Liver (tissue), 9 donors: Measurements from ENCODE around the gene DCUN1D2. TPM values are rescaled to one million over a fixed set of nuclear protein-coding genes. Genes with fewer than 3 reads are reported as not detected.

Experiments
- DNase-seq: peaks from one replicate; pipeline ENCODE4 v3.0.0-alpha.2; 2017; ENCODE audit warnings: low spot score
- H3K27ac ChIP-seq, 2 donors: one replicate each; pipeline ENCODE4 v1.7.0; 2013; ENCODE audit warnings: inconsistent platforms in 2 of 2, low read length in 2 of 2, control low read depth in 1 of 2, low read depth in 1 of 2, mild to moderate bottlenecking in 1 of 2
- H3K27me3 ChIP-seq, 4 donors: one replicate each; pipeline versions ENCODE4 v1.6.1 to v1.7.0; 2013; ENCODE audit warnings: low read length in 3 of 4, inconsistent platforms in 1 of 4, mild to moderate bottlenecking in 1 of 4, moderate library complexity in 1 of 4; ENCODE audit not compliant: control insufficient read depth in 4 of 4, insufficient read depth in 4 of 4
- H3K36me3 ChIP-seq, 4 donors: one replicate each; pipeline versions ENCODE4 v1.6.1 to v1.7.0; 2013; ENCODE audit warnings: low read length in 3 of 4, mild to moderate bottlenecking in 3 of 4, low read depth in 1 of 4, moderate library complexity in 1 of 4; ENCODE audit not compliant: control insufficient read depth in 4 of 4, insufficient read depth in 3 of 4
- H3K4me1 ChIP-seq, 4 donors: one replicate each; pipeline versions ENCODE4 v1.6.1 to v1.7.0; 2013; ENCODE audit warnings: low read length in 3 of 4, mild to moderate bottlenecking in 3 of 4, moderate library complexity in 1 of 4; ENCODE audit not compliant: control insufficient read depth in 4 of 4, insufficient read depth in 4 of 4
- H3K4me3 ChIP-seq, 3 donors: one replicate each; pipeline versions ENCODE4 v1.6.1 to v1.7.0; 2013; ENCODE audit warnings: low read length in 3 of 3, control low read depth in 1 of 3, low read depth in 1 of 3, mild to moderate bottlenecking in 1 of 3
- H3K9ac ChIP-seq, 2 donors: one replicate each; pipeline ENCODE4 v1.7.0; 2013; ENCODE audit warnings: low read length in 2 of 2, mild to moderate bottlenecking in 2 of 2, moderate library complexity in 2 of 2, control low read depth in 1 of 2, low read depth in 1 of 2
- H3K9me3 ChIP-seq, 4 donors: one replicate each; pipeline versions ENCODE4 v1.6.1 to v1.7.0; 2013; ENCODE audit warnings: low read length in 3 of 4; ENCODE audit not compliant: control insufficient read depth in 4 of 4
- EGR1 ChIP-seq, 2 donors: IDR thresholded peaks; 2 replicates each; pipeline ENCODE4 v1.6.1; 2016 to 2018; ENCODE audit warnings: antibody characterized with exemption in 2 of 2, low read depth in 2 of 2
- FOXA1 ChIP-seq: IDR thresholded peaks from 2 replicates; pipeline ENCODE4 v1.6.1; 2016; ENCODE audit warnings: antibody characterized with exemption
- FOXA2 ChIP-seq: IDR thresholded peaks from 2 replicates; pipeline ENCODE4 v1.6.1; 2016; ENCODE audit warnings: antibody characterized with exemption
- GABPA ChIP-seq, 2 donors: IDR thresholded peaks in 1 of 2; conservative IDR thresholded peaks in 1 of 2; 2 replicates each; pipeline ENCODE4 v1.6.1; 2016; ENCODE audit warnings: antibody characterized with exemption in 2 of 2, mild to moderate bottlenecking in 1 of 2, moderate library complexity in 1 of 2
- HNF4A ChIP-seq, 2 donors: conservative IDR thresholded peaks; 2 replicates each; pipeline ENCODE4 v1.6.1; 2016; ENCODE audit warnings: antibody characterized with exemption in 2 of 2, mild to moderate bottlenecking in 2 of 2
- HNF4G ChIP-seq: IDR thresholded peaks from 2 replicates; pipeline ENCODE4 v1.6.1; 2016; ENCODE audit warnings: antibody characterized with exemption
- JUND ChIP-seq, 2 donors: IDR thresholded peaks; 2 replicates each; pipeline ENCODE4 v1.6.1; 2016; ENCODE audit warnings: antibody characterized with exemption in 2 of 2
- NR2F2 ChIP-seq: IDR thresholded peaks from 2 replicates; pipeline ENCODE4 v1.6.1; 2016; ENCODE audit warnings: antibody characterized with exemption
- RAD21 ChIP-seq, 2 donors: IDR thresholded peaks; 2 replicates each; pipeline ENCODE4 v1.6.1; 2016; ENCODE audit warnings: antibody characterized with exemption in 2 of 2, mild to moderate bottlenecking in 2 of 2
- RXRA ChIP-seq, 2 donors: IDR thresholded peaks; 2 replicates each; pipeline ENCODE4 v1.6.1; 2017 to 2018; ENCODE audit warnings: antibody characterized with exemption in 2 of 2, mild to moderate bottlenecking in 1 of 2
- SP1 ChIP-seq: IDR thresholded peaks from 2 replicates; pipeline ENCODE4 v1.6.1; 2018; ENCODE audit warnings: antibody characterized with exemption, mild to moderate bottlenecking
- YY1 ChIP-seq: IDR thresholded peaks from 2 replicates; pipeline ENCODE4 v1.6.1; 2016; ENCODE audit warnings: antibody characterized with exemption, mild to moderate bottlenecking
- WGBS: extraction: QIAGEN DNeasy Blood & Tissue Kit; methylation state at CpG from one replicate; pipeline ENCODE4 v1.1.7; 2013; 5-methylcytosine and 5-hydroxymethylcytosine counted together
- polyA plus RNA-seq, 2 donors: library from polyadenylated mRNA; stranded (reverse) in 1 of 2; unstranded in 1 of 2; fragments of 200-250 nt in 1 of 2; fragments of >200 nt in 1 of 2; fragmentation: Nextera tagmentation in 1 of 2; extraction: Ambion mirVana in 1 of 2; gene quantifications; one replicate each; pipeline versions ENCODE4 v1.2.1 to v1.2.3, GENCODE V29; 2013 to 2015
- total RNA-seq, 2 donors: library from RNA; depleted of rRNA; stranded (reverse); fragments of >200 nt; gene quantifications; one replicate each; pipeline ENCODE4 v1.2.3, GENCODE V29; 2014
- TF ChIP-seq, protein P1 (sequence below): IDR thresholded peaks from 2 replicates; pipeline ENCODE4 v1.6.1; 2016; ENCODE audit warnings: antibody characterized with exemption
- TF ChIP-seq, protein P2 (sequence below): IDR thresholded peaks from 2 replicates; pipeline ENCODE4 v1.6.1; 2016; ENCODE audit warnings: antibody characterized with exemption
- TF ChIP-seq, protein P3 (sequence below): fragments of 150-350 bp; IDR thresholded peaks from 2 replicates; pipeline ENCODE4 v1.5.1; 2017; ENCODE audit warnings: improper control_type of control experiment, low read depth, low read length; ENCODE audit not compliant: missing input control
- TF ChIP-seq, protein P4 (sequence below): IDR thresholded peaks from 2 replicates; pipeline ENCODE4 v1.6.1; 2016; ENCODE audit warnings: antibody characterized with exemption
- TF ChIP-seq, protein P5 (sequence below): IDR thresholded peaks from 2 replicates; pipeline ENCODE4 v1.6.1; 2016; ENCODE audit warnings: antibody characterized with exemption, mild to moderate bottlenecking
- donor health status: healthy.
- donor health status: healthy.
- donor health status: healthy.
- donor health status: healthy.
- donor health status: healthy.

The DCUN1D2 gene
- total and polyA plus RNA-seq, 4 donors, result 4.0 to 13.1 (median 5.5) TPM

GRCh38 chr13:113468472-113469201, 21.9 kb downstream of the DCUN1D2 start (continued):
- TF ChIP-seq NR2F2, result no peak
- TF ChIP-seq JUND (IDR thresholded peaks at IDR 0.05), result no peak
- no peak for TF ChIP-seq FOXA1
- TF ChIP-seq, protein P1, sequence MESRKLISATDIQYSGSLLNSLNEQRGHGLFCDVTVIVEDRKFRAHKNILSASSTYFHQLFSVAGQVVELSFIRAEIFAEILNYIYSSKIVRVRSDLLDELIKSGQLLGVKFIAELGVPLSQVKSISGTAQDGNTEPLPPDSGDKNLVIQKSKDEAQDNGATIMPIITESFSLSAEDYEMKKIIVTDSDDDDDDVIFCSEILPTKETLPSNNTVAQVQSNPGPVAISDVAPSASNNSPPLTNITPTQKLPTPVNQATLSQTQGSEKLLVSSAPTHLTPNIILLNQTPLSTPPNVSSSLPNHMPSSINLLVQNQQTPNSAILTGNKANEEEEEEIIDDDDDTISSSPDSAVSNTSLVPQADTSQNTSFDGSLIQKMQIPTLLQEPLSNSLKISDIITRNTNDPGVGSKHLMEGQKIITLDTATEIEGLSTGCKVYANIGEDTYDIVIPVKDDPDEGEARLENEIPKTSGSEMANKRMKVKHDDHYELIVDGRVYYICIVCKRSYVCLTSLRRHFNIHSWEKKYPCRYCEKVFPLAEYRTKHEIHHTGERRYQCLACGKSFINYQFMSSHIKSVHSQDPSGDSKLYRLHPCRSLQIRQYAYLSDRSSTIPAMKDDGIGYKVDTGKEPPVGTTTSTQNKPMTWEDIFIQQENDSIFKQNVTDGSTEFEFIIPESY, result no peak
- TF ChIP-seq, protein P2, sequence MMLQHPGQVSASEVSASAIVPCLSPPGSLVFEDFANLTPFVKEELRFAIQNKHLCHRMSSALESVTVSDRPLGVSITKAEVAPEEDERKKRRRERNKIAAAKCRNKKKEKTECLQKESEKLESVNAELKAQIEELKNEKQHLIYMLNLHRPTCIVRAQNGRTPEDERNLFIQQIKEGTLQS, result no peak
- no peak for TF ChIP-seq RAD21 (IDR thresholded peaks at IDR 0.05)
- TF ChIP-seq, protein P3, sequence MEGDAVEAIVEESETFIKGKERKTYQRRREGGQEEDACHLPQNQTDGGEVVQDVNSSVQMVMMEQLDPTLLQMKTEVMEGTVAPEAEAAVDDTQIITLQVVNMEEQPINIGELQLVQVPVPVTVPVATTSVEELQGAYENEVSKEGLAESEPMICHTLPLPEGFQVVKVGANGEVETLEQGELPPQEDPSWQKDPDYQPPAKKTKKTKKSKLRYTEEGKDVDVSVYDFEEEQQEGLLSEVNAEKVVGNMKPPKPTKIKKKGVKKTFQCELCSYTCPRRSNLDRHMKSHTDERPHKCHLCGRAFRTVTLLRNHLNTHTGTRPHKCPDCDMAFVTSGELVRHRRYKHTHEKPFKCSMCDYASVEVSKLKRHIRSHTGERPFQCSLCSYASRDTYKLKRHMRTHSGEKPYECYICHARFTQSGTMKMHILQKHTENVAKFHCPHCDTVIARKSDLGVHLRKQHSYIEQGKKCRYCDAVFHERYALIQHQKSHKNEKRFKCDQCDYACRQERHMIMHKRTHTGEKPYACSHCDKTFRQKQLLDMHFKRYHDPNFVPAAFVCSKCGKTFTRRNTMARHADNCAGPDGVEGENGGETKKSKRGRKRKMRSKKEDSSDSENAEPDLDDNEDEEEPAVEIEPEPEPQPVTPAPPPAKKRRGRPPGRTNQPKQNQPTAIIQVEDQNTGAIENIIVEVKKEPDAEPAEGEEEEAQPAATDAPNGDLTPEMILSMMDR, result no peak

DNA sequence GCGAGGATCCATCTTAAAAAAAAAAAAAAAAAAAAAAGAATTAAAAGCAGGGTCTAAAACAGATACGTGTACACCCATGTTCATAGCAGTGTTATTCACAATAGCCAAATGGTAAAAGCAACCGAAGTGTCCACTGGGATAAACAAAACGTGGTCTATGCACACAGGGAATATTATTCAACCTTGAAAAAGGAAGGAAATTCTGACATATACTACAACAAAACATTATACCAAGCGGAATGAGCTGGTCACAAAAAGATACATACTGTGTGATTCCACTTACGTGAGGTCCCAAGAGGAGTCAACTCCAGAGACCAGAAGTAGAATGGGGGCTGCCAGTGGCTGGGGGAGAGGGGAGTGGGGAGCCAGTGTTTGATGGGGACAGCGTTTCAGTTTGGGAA, 22.5 kb downstream of the DCUN1D2 start:
- Histone ChIP-seq H3K9me3 (no peaks in the 10 kb centered on the region), H3K9ac (no peak overlapping the region), H3K4me3 (no peak overlapping the region), H3K27me3 (no peaks in the 10 kb centered on the region), H3K36me3 (peaks cover 0 to 7% (median 5%) of the 10 kb centered on the region in 4 donors), H3K27ac (no peak overlapping the region), H3K4me1 (no peaks in the 10 kb centered on the region)
- DNase-seq, result no peak
- WGBS, result 91% methylated on average over 7 of the region's 7 CpGs
- TF ChIP-seq, protein P4, sequence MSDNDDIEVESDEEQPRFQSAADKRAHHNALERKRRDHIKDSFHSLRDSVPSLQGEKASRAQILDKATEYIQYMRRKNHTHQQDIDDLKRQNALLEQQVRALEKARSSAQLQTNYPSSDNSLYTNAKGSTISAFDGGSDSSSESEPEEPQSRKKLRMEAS, result no peak
- TF ChIP-seq FOXA1 (no peak), HNF4A (conservative IDR thresholded peaks at IDR 0.05) (no peak), FOXA2 (no peak), HNF4G (no peak), YY1 (no peak), GABPA (IDR thresholded peaks at IDR 0.05 in 1 of 2, conservative IDR thresholded peaks at IDR 0.05 in 1 of 2) (no peak), JUND (IDR thresholded peaks at IDR 0.05) (no peak), NR2F2 (no peak), EGR1 (IDR thresholded peaks at IDR 0.05; ENCODE audit: low read depth in 2 of 2) (no peak), RAD21 (IDR thresholded peaks at IDR 0.05) (no peak), RXRA (IDR thresholded peaks at IDR 0.05) (no peak), SP1 (no peak)
- TF ChIP-seq, protein P2, result no peak
- TF ChIP-seq, protein P5, sequence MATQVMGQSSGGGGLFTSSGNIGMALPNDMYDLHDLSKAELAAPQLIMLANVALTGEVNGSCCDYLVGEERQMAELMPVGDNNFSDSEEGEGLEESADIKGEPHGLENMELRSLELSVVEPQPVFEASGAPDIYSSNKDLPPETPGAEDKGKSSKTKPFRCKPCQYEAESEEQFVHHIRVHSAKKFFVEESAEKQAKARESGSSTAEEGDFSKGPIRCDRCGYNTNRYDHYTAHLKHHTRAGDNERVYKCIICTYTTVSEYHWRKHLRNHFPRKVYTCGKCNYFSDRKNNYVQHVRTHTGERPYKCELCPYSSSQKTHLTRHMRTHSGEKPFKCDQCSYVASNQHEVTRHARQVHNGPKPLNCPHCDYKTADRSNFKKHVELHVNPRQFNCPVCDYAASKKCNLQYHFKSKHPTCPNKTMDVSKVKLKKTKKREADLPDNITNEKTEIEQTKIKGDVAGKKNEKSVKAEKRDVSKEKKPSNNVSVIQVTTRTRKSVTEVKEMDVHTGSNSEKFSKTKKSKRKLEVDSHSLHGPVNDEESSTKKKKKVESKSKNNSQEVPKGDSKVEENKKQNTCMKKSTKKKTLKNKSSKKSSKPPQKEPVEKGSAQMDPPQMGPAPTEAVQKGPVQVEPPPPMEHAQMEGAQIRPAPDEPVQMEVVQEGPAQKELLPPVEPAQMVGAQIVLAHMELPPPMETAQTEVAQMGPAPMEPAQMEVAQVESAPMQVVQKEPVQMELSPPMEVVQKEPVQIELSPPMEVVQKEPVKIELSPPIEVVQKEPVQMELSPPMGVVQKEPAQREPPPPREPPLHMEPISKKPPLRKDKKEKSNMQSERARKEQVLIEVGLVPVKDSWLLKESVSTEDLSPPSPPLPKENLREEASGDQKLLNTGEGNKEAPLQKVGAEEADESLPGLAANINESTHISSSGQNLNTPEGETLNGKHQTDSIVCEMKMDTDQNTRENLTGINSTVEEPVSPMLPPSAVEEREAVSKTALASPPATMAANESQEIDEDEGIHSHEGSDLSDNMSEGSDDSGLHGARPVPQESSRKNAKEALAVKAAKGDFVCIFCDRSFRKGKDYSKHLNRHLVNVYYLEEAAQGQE, result no peak
- TF ChIP-seq, protein P1, result no peak
- TF ChIP-seq, protein P3, result no peak
